DND-41 (cell line): ENCODE results near the gene OLIG1.

Experiments
- ATAC-seq: fragments of 200-7000 bp; cut with Tn5 transposase; 3 replicates; pipeline ENCODE4 v1.9.1; 2021; ENCODE audit warnings: low read depth; ENCODE audit not compliant: insufficient read depth
- DNase-seq: peaks from one replicate; pipeline ENCODE4 v3.0.0-alpha.2; 2020
- H2AFZ ChIP-seq: 2 replicates; pipeline ENCODE4 v1.6.0; 2012; ENCODE audit warnings: low read depth, low read length
- H3K27ac ChIP-seq: 2 replicates; pipeline ENCODE4 v1.5.1; 2012; ENCODE audit warnings: low read length, inconsistent platforms
- H3K27me3 ChIP-seq: fragments of 200-600 bp; sonication (generic); 2 replicates; pipeline ENCODE4 v1.6.0; 2012; ENCODE audit warnings: low read length, mild to moderate bottlenecking, inconsistent platforms; ENCODE audit not compliant: insufficient read depth, poor library complexity
- H3K36me3 ChIP-seq: 2 replicates; pipeline ENCODE4 v1.5.1; 2012; ENCODE audit warnings: low read length, inconsistent platforms; ENCODE audit not compliant: insufficient read depth
- H3K4me1 ChIP-seq: 2 replicates; pipeline ENCODE4 v1.5.1; 2012; ENCODE audit warnings: mild to moderate bottlenecking, low read length; ENCODE audit not compliant: insufficient read depth
- H3K4me2 ChIP-seq: 2 replicates; pipeline ENCODE4 v1.6.0; 2012; ENCODE audit warnings: mild to moderate bottlenecking, moderate library complexity, low read length, inconsistent platforms; ENCODE audit not compliant: insufficient read depth
- H3K4me3 ChIP-seq, 2 experiments: fragments of 200-600 bp in 1 of 2; shearing (Covaris generic) in 1 of 2; 2 replicates each; pipeline ENCODE4 v1.5.1; 2012 to 2016; ENCODE audit warnings: inconsistent platforms in 2 of 2, low read length in 2 of 2, mild to moderate bottlenecking in 2 of 2, low read depth in 1 of 2, moderate library complexity in 1 of 2
- H3K79me2 ChIP-seq: 2 replicates; pipeline ENCODE4 v1.6.0; 2012; ENCODE audit warnings: low read length, inconsistent platforms; ENCODE audit not compliant: insufficient read depth
- H3K9ac ChIP-seq: 2 replicates; pipeline ENCODE4 v1.6.0; 2012; ENCODE audit warnings: low read depth, mild to moderate bottlenecking, inconsistent platforms, low read length, moderate library complexity
- H3K9me3 ChIP-seq: 2 replicates; pipeline ENCODE4 v1.5.1; 2012; ENCODE audit warnings: low read length, moderate library complexity, mild to moderate bottlenecking, inconsistent platforms; ENCODE audit not compliant: insufficient read depth, severe bottlenecking
- H4K20me1 ChIP-seq: 2 replicates; pipeline ENCODE4 v1.6.0; 2012; ENCODE audit warnings: low read length; ENCODE audit not compliant: insufficient read depth
- EZH2 ChIP-seq: IDR thresholded peaks from 3 replicates; pipeline ENCODE4 v1.6.1; 2012; ENCODE audit warnings: borderline replicate concordance, low read depth, mild to moderate bottlenecking, moderate library complexity, low read length, inconsistent platforms; ENCODE audit not compliant: severe bottlenecking
- TF ChIP-seq, protein P1 (sequence below): IDR thresholded peaks from 2 replicates; pipeline ENCODE4 v1.5.1; 2012; ENCODE audit warnings: borderline replicate concordance, low read length, moderate library complexity, mild to moderate bottlenecking; ENCODE audit not compliant: poor library complexity, severe bottlenecking; ENCODE audit errors: extremely low read depth

OLIG1 gene

GRCh38 chr21:33067457-33067856 is 2.5 kb upstream of the OLIG1 start:
- no peak overlapping the region for H3K27ac ChIP-seq
- peak; percentile 74 for ATAC-seq
- H3K27me3 ChIP-seq, result peaks cover 11% of the 10 kb centered on the region
- H3K4me2 ChIP-seq, result no peak overlapping the region
- no peaks in the 10 kb centered on the region for H3K36me3 ChIP-seq
- H3K9ac ChIP-seq, result no peak overlapping the region
- peak; percentile 41 for DNase-seq
- H3K4me1 ChIP-seq, result peaks cover 10% of the 10 kb centered on the region
- H3K9me3 ChIP-seq, result no peaks in the 10 kb centered on the region
- no peaks in the 10 kb centered on the region for H4K20me1 ChIP-seq
- H2AFZ ChIP-seq, result no peak overlapping the region
- H3K4me3 ChIP-seq, result no peak overlapping the region
- H3K79me2 ChIP-seq, result no peaks in the 10 kb centered on the region
- TF ChIP-seq, protein P1, sequence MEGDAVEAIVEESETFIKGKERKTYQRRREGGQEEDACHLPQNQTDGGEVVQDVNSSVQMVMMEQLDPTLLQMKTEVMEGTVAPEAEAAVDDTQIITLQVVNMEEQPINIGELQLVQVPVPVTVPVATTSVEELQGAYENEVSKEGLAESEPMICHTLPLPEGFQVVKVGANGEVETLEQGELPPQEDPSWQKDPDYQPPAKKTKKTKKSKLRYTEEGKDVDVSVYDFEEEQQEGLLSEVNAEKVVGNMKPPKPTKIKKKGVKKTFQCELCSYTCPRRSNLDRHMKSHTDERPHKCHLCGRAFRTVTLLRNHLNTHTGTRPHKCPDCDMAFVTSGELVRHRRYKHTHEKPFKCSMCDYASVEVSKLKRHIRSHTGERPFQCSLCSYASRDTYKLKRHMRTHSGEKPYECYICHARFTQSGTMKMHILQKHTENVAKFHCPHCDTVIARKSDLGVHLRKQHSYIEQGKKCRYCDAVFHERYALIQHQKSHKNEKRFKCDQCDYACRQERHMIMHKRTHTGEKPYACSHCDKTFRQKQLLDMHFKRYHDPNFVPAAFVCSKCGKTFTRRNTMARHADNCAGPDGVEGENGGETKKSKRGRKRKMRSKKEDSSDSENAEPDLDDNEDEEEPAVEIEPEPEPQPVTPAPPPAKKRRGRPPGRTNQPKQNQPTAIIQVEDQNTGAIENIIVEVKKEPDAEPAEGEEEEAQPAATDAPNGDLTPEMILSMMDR, result no peak
- TF ChIP-seq EZH2, result no peak

GRCh38 chr21:33069243-33069642 is 698 bp upstream of the OLIG1 start:
- no peaks in the 10 kb centered on the region for H3K79me2 ChIP-seq
- H3K9ac ChIP-seq, result no peak overlapping the region
- H4K20me1 ChIP-seq, result no peaks in the 10 kb centered on the region
- no peak overlapping the region for H3K4me3 ChIP-seq
- DNase-seq (no peak), ATAC-seq (no peak)
- no peaks in the 10 kb centered on the region for H3K9me3 ChIP-seq
- no peaks in the 10 kb centered on the region for H3K36me3 ChIP-seq
- no peak overlapping the region for H2AFZ ChIP-seq
- no peak overlapping the region for H3K4me2 ChIP-seq
- TF ChIP-seq, protein P1, result no peak
- TF ChIP-seq EZH2, result no peak
- peaks cover 10% of the 10 kb centered on the region for H3K4me1 ChIP-seq
- peaks cover 27% of the 10 kb centered on the region for H3K27me3 ChIP-seq
- no peak overlapping the region for H3K27ac ChIP-seq

DNA sequence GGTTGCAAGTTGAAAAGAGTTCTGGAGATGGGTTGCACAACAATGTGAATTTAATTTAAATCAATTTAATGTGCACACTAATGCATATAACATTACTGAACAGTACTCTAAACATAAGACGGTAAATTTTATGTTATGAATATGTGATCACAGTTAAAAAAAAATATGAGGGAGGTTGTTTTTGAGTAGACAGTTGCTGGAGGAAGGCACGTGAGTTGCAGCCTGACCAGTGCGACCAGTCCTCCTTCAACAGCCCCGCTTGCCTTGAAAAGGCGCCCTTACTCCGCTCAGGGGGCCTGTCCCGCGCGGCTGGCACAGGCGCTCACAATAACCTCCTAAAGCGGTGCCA is 322 bp upstream of the OLIG1 start:
- no peak for TF ChIP-seq EZH2
- TF ChIP-seq, protein P1, result no peak
- Histone ChIP-seq H3K4me1 (peaks cover 10% of the 10 kb centered on the region), H3K4me2 (no peak overlapping the region), H3K27ac (no peak overlapping the region), H3K9me3 (no peaks in the 10 kb centered on the region), H3K4me3 (no peak overlapping the region), H3K79me2 (no peaks in the 10 kb centered on the region), H3K9ac (no peak overlapping the region), H4K20me1 (no peaks in the 10 kb centered on the region), H3K27me3 (peaks cover 31% of the 10 kb centered on the region), H3K36me3 (no peaks in the 10 kb centered on the region), H2AFZ (no peak overlapping the region)
- DNase-seq (no peak), ATAC-seq (no peak)

DNA sequence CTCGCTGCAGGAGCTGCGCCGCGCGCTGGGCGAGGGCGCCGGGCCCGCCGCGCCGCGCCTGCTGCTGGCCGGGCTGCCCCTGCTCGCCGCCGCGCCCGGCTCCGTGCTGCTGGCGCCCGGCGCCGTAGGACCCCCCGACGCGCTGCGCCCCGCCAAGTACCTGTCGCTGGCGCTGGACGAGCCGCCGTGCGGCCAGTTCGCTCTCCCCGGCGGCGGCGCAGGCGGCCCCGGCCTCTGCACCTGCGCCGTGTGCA is 730 bp downstream of the OLIG1 start:
- Histone ChIP-seq H3K79me2 (no peaks in the 10 kb centered on the region), H3K9ac (no peak overlapping the region), H3K27me3 (peaks cover 35% of the 10 kb centered on the region), H3K4me3 (no peak overlapping the region), H3K36me3 (no peaks in the 10 kb centered on the region), H4K20me1 (no peaks in the 10 kb centered on the region), H3K4me2 (no peak overlapping the region), H2AFZ (no peak overlapping the region), H3K9me3 (no peaks in the 10 kb centered on the region), H3K4me1 (peaks cover 10% of the 10 kb centered on the region), H3K27ac (no peak overlapping the region)
- DNase-seq (no peak), ATAC-seq (no peak)
- no peak for TF ChIP-seq EZH2
- TF ChIP-seq, protein P1, result no peak
